HEK293T (cell line): ENCODE results near the gene PTPN4.

Experiments
- CTCF ChIA-PET: fragments of 350-600 bp; formaldehyde crosslinking; extraction: SDS; loops from one replicate; lab custom pipeline; 2021; ENCODE audit warnings: antibody characterized with exemption, inconsistent platforms; lab: Yijun Ruan, JAX
- POLR2A ChIA-PET: fragments of 350-600 bp; formaldehyde crosslinking; extraction: SDS; loops from one replicate; lab custom pipeline; 2020; ENCODE audit warnings: antibody characterized with exemption, inconsistent platforms; lab: Yijun Ruan, JAX
- DNase-seq: peaks from one replicate; pipeline ENCODE4 v3.0.0; 2012; ENCODE audit warnings: mixed read lengths; ENCODE audit errors: extremely low spot score
- ARNT ChIP-seq: fragments of 450-650 bp; IDR thresholded peaks from 2 replicates; pipeline ENCODE4 v1.6.1; 2017; ENCODE audit warnings: mild to moderate bottlenecking
- BHLHE40 ChIP-seq: fragments of 450-650 bp; IDR thresholded peaks from 2 replicates; pipeline ENCODE4 v1.6.1; 2016; ENCODE audit warnings: mild to moderate bottlenecking, moderate library complexity, borderline replicate concordance
- CTBP1 ChIP-seq: fragments of 450-650 bp; IDR thresholded peaks from 2 replicates; pipeline ENCODE4 v1.6.1; 2016; ENCODE audit warnings: borderline replicate concordance
- ELF4 ChIP-seq: fragments of 450-650 bp; IDR thresholded peaks from 2 replicates; pipeline ENCODE4 v1.6.1; 2017; ENCODE audit warnings: antibody characterized with exemption
- FOXA1 ChIP-seq: fragments of 450-650 bp; IDR thresholded peaks from 2 replicates; pipeline ENCODE4 v1.6.1; 2016; ENCODE audit warnings: mild to moderate bottlenecking
- FOXK2 ChIP-seq: fragments of 450-650 bp; IDR thresholded peaks from 2 replicates; pipeline ENCODE4 v1.6.1; 2016; ENCODE audit warnings: mild to moderate bottlenecking
- FOXM1 ChIP-seq: fragments of 450-650 bp; IDR thresholded peaks from 2 replicates; pipeline ENCODE4 v1.6.1; 2017; ENCODE audit warnings: mild to moderate bottlenecking, borderline replicate concordance
- HDGF ChIP-seq: fragments of 450-650 bp; IDR thresholded peaks from 2 replicates; pipeline ENCODE4 v1.6.1; 2017; ENCODE audit warnings: antibody characterized with exemption, borderline replicate concordance
- L3MBTL2 ChIP-seq: fragments of 450-650 bp; conservative IDR thresholded peaks from 2 replicates; pipeline ENCODE4 v1.6.1; 2016; ENCODE audit warnings: mild to moderate bottlenecking
- LEF1 ChIP-seq: fragments of 450-650 bp; IDR thresholded peaks from 2 replicates; pipeline ENCODE4 v1.6.1; 2017; ENCODE audit warnings: mild to moderate bottlenecking, borderline replicate concordance
- NFRKB ChIP-seq: fragments of 450-650 bp; IDR thresholded peaks from 2 replicates; pipeline ENCODE4 v1.6.1; 2016; ENCODE audit warnings: mild to moderate bottlenecking, moderate library complexity
- PKNOX1 ChIP-seq: fragments of 450-650 bp; IDR thresholded peaks from 2 replicates; pipeline ENCODE4 v1.6.1; 2016
- SP1 ChIP-seq: fragments of 450-650 bp; IDR thresholded peaks from 2 replicates; pipeline ENCODE4 v1.6.1; 2017
- SUZ12 ChIP-seq: fragments of 450-650 bp; IDR thresholded peaks from 2 replicates; pipeline ENCODE4 v1.6.1; 2016; ENCODE audit warnings: mild to moderate bottlenecking
- TARDBP ChIP-seq: fragments of 450-650 bp; IDR thresholded peaks from 2 replicates; pipeline ENCODE4 v1.6.1; 2016
- ZNF384 ChIP-seq: fragments of 450-650 bp; IDR thresholded peaks from 2 replicates; pipeline ENCODE4 v1.6.1; 2016

Gene PTPN4

GRCh38 chr2:119771331-119771730 lies 11.6 kb downstream of the PTPN4 start:
- TF ChIP-seq SP1: no peak
- no peak for TF ChIP-seq CTBP1
- TF ChIP-seq SUZ12: no peak
- no peak for TF ChIP-seq NFRKB
- ChIA-PET POLR2A (interaction anchor here (0.9 kb wide), 1 partner anchor 12 kb away, joined by 5 read pairs; the partner anchor contains the start of gene PTPN4), CTCF (no interaction called here)
- no peak for DNase-seq

GRCh38 chr2:119772128-119772527 lies 12.4 kb downstream of the PTPN4 start:
- POLR2A ChIA-PET: interaction anchor here (0.9 kb wide), 1 partner anchor 13 kb away, joined by 5 read pairs; the partner anchor contains the start of gene PTPN4
- CTCF ChIA-PET: no interaction called here
- TF ChIP-seq PKNOX1: no peak
- DNase-seq: no peak

GRCh38 chr2:119772767-119773166 lies 13.0 kb downstream of the PTPN4 start:
- no peak for DNase-seq
- TF ChIP-seq ELF4 (no peak), FOXM1 (no peak), ARNT (no peak), SUZ12 (no peak), L3MBTL2 (no peak), BHLHE40 (no peak), FOXK2 (no peak), LEF1 (no peak), HDGF (no peak), PKNOX1 (no peak), SP1 (no peak), TARDBP (no peak)
- POLR2A ChIA-PET: no interaction called here
- CTCF ChIA-PET: no interaction called here

GRCh38 chr2:119774026-119774425 lies 14.3 kb downstream of the PTPN4 start:
- TF ChIP-seq TARDBP: no peak
- DNase-seq: no peak
- ChIA-PET POLR2A (no interaction called here), CTCF (interaction anchor here (0.5 kb wide), 1 partner anchor 192 kb away, joined by 3 read pairs; no protein-coding TSS in a partner anchor)

GRCh38 chr2:119775102-119775501 lies 15.4 kb downstream of the PTPN4 start:
- POLR2A ChIA-PET: no interaction called here
- no peak for DNase-seq
- CTCF ChIA-PET: no interaction called here

GRCh38 chr2:119782308-119783027 lies 22.7 kb downstream of the PTPN4 start:
- POLR2A ChIA-PET: no interaction called here
- TF ChIP-seq NFRKB (no peak), HDGF (no peak), SUZ12 (no peak), ZNF384 (no peak), TARDBP (no peak), LEF1 (no peak), FOXM1 (no peak), BHLHE40 (no peak), ARNT (no peak), FOXK2 (no peak), PKNOX1 (no peak), FOXA1 (no peak)
- CTCF ChIA-PET: interaction anchor here (0.6 to 1.0 kb wide), 3 partner anchors 13 to 280 kb away, joined by 3 read pairs; no protein-coding TSS in a partner anchor
- no peak for DNase-seq

More at GRCh38 chr2:119775102-119775501, 15.4 kb downstream of the PTPN4 start:
- TF ChIP-seq ZNF384: no peak
- TF ChIP-seq FOXK2: no peak
- no peak for TF ChIP-seq TARDBP
- no peak for TF ChIP-seq SUZ12
- TF ChIP-seq HDGF: no peak
- no peak for TF ChIP-seq ARNT
- TF ChIP-seq FOXM1: no peak
- no peak for TF ChIP-seq BHLHE40
- no peak for TF ChIP-seq SP1
- no peak for TF ChIP-seq FOXA1
- no peak for TF ChIP-seq NFRKB
- TF ChIP-seq PKNOX1: no peak
- TF ChIP-seq LEF1: no peak
- TF ChIP-seq CTBP1: no peak
- TF ChIP-seq L3MBTL2: no peak
